GM12878 (cell line): Measurements from ENCODE around the gene UBP1. TPM values are rescaled to one million over a fixed set of nuclear protein-coding genes. Genes with fewer than 3 reads are reported as not detected.
A peak's percentile ranks its signal among the peaks of the same experiment; 100 is the strongest.

Experiments used
- BHLHE40 ChIP-seq, 2 experiments: fragments of 450-650 bp in 1 of 2; IDR thresholded peaks; 2 replicates each; pipeline ENCODE4 v1.6.1; 2011 to 2017; ENCODE audit warnings: low read depth in 2 of 2, borderline replicate concordance in 1 of 2, improper control_type of control experiment in 1 of 2, low read length in 1 of 2, mild to moderate bottlenecking in 1 of 2
- CREB1 ChIP-seq: IDR thresholded peaks from 2 replicates; pipeline ENCODE4 v1.6.1; 2012; ENCODE audit warnings: low read depth, mild to moderate bottlenecking, inconsistent platforms
- E2F8 ChIP-seq: fragments of 450-650 bp; IDR thresholded peaks from 2 replicates; pipeline ENCODE4 v1.6.1; 2018; ENCODE audit warnings: mild to moderate bottlenecking, low read depth, moderate library complexity; ENCODE audit not compliant: partially characterized antibody
- GABPA ChIP-seq: IDR thresholded peaks from 2 replicates; pipeline ENCODE4 v1.6.1; 2014; ENCODE audit warnings: antibody characterized with exemption, low read depth, mild to moderate bottlenecking, inconsistent platforms
- HDGF ChIP-seq: fragments of 450-650 bp; IDR thresholded peaks from 2 replicates; pipeline ENCODE4 v1.6.1; 2016; ENCODE audit warnings: antibody characterized with exemption
- IKZF2 ChIP-seq, 2 experiments: fragments of 450-650 bp; IDR thresholded peaks; 2 replicates each; pipeline ENCODE4 v1.6.1; 2017; ENCODE audit warnings: mild to moderate bottlenecking in 2 of 2, moderate library complexity in 2 of 2
- PBX3 ChIP-seq: IDR thresholded peaks from 2 replicates; pipeline ENCODE4 v1.6.1; 2011; ENCODE audit warnings: mild to moderate bottlenecking, low read depth, low read length, moderate library complexity; ENCODE audit not compliant: insufficient replicate concordance
- POLR2AphosphoS2 ChIP-seq: IDR thresholded peaks from 2 replicates; pipeline ENCODE4 v1.6.1; 2011; ENCODE audit warnings: low read depth, mild to moderate bottlenecking, low read length, improper control_type of control experiment, moderate library complexity
- RFX5 ChIP-seq: IDR thresholded peaks from 2 replicates; pipeline ENCODE4 v1.6.1; 2011; ENCODE audit warnings: low read depth, low read length, improper control_type of control experiment
- RUNX3 ChIP-seq: IDR thresholded peaks from 2 replicates; pipeline ENCODE4 v1.6.1; 2012; ENCODE audit warnings: low read length, inconsistent platforms
- TAF1 ChIP-seq: IDR thresholded peaks from 2 replicates; pipeline ENCODE4 v1.6.1; 2011; ENCODE audit warnings: mild to moderate bottlenecking, low read depth, low read length, borderline replicate concordance
- YBX1 ChIP-seq: fragments of 450-650 bp; IDR thresholded peaks from 2 replicates; pipeline ENCODE4 v1.6.1; 2016; ENCODE audit warnings: antibody characterized with exemption
- YY1 ChIP-seq: IDR thresholded peaks from 2 replicates; pipeline ENCODE4 v1.6.1; 2011; ENCODE audit warnings: low read depth, mild to moderate bottlenecking, low read length
- ZBTB33 ChIP-seq: fragments of 450-650 bp; IDR thresholded peaks from 2 replicates; pipeline ENCODE4 v1.6.1; 2017; ENCODE audit warnings: mild to moderate bottlenecking
- ZBTB40 ChIP-seq: fragments of 450-650 bp; IDR thresholded peaks from 2 replicates; pipeline ENCODE4 v1.6.1; 2016; ENCODE audit warnings: mild to moderate bottlenecking, moderate library complexity, borderline replicate concordance
- ZNF207 ChIP-seq: fragments of 450-650 bp; IDR thresholded peaks from 2 replicates; pipeline ENCODE4 v1.6.1; 2014; ENCODE audit warnings: antibody characterized with exemption, mild to moderate bottlenecking, borderline replicate concordance
- polyA plus RNA-seq, 11 experiments: library from polyadenylated mRNA; depleted of rRNA in 4 of 11; unstranded in 6 of 11; stranded (reverse) in 5 of 11; fragments of >200 nt; fragmentation: Nextera tagmentation in 4 of 11; fragmentation: Illumina TruSeq in 1 of 11; extraction: Ambion mirVana in 4 of 11; extraction: Trizol in 1 of 11; gene quantifications; 1 replicate in 1 of 11; 2 replicates in 10 of 11; pipeline versions ENCODE4 v1.2.1 to v1.2.3, GENCODE V29; 2011 to 2016; ENCODE audit warnings: inconsistent platforms in 2 of 11, missing spikeins in 2 of 11, low read depth in 1 of 11
- total RNA-seq, 4 experiments: library from RNA; depleted of rRNA in 3 of 4; stranded (reverse); fragments of >200 nt in 3 of 4; fragmentation: Illumina TruSeq in 1 of 4; extraction: Trizol in 1 of 4; gene quantifications; 2 replicates each; pipeline versions ENCODE4 v1.2.1 to v1.2.3, GENCODE V29; 2013 to 2021

UBP1 gene
- total and polyA plus RNA-seq, 10 of the 15 experiments (the other 5 are each of a cell fraction or from before 2014, with no cell fraction given) = 9.3 to 93.6 (median 52.4) TPM

- TF ChIP-seq E2F8 = peak; percentile 50
- TF ChIP-seq CREB1 = peak; percentile 96
- TF ChIP-seq ZBTB40 = peak; percentile 94
- no peak for TF ChIP-seq YBX1
- TF ChIP-seq ZNF207 = peak; percentile 46; the same call in 1 of the 2 replicates
- TF ChIP-seq RUNX3 = peak; percentile 83
- peak; percentile 94 for TF ChIP-seq RFX5
- TF ChIP-seq YY1 = peak; percentile 39
- TF ChIP-seq HDGF = 0 out of 2 replicates have a peak, but pooled peaks have one; percentile 49
- peak; percentile 94 for TF ChIP-seq GABPA
- peak; percentile 94 for TF ChIP-seq POLR2AphosphoS2
- TF ChIP-seq PBX3 = peak; percentile 98
- TF ChIP-seq ZBTB33 = peak; percentile 15; the same call in 1 of the 2 replicates
- peak in 1 of 2 experiments; percentile 7; a peak in 1 of 4 replicates for TF ChIP-seq IKZF2 (IDR thresholded peaks at IDR 0.05)
- peak; percentile 54 to 74; a peak in 3 of 4 replicates for TF ChIP-seq BHLHE40 (IDR thresholded peaks at IDR 0.05; ENCODE audit: borderline replicate concordance in 1 of 2, low read depth in 2 of 2, low read length in 1 of 2)
- TF ChIP-seq TAF1 = peak; percentile 81; the same call in 1 of the 2 replicates
Measured at GRCh38 chr3:33440328-33441224, at the start of gene UBP1 (continued).
